K562 (cell line): ENCODE results near the gene ST7.

Experiments
- EZH2 ChIP-seq: IDR thresholded peaks from 2 replicates; pipeline ENCODE4 v1.6.1; 2012; ENCODE audit warnings: low read depth, mild to moderate bottlenecking, inconsistent platforms, low read length, borderline replicate concordance
- JUN ChIP-seq, 2 experiments: sonication (generic) in 1 of 2; formaldehyde crosslinking in 1 of 2; IDR thresholded peaks; 2 replicates each; pipeline versions ENCODE4 v1.6.1 to v1.8.0; 2012 to 2022; ENCODE audit warnings: borderline replicate concordance in 2 of 2, mild to moderate bottlenecking in 2 of 2, improper control_type of control experiment in 1 of 2, low read depth in 1 of 2, low read length in 1 of 2, missing genetic modification reagents in 1 of 2
- NR2C2 ChIP-seq, 2 experiments: fragments of 200-800 bp in 1 of 2; sonication (Bioruptor generic) in 1 of 2; sonication (generic) in 1 of 2; formaldehyde crosslinking in 1 of 2; IDR thresholded peaks; 2 replicates each; pipeline versions ENCODE4 v1.6.1 to v1.8.0; 2016 to 2022; ENCODE audit warnings: mild to moderate bottlenecking in 1 of 2, missing compliant biosample characterization in 1 of 2, missing genetic modification characterization in 1 of 2, missing genetic modification reagents in 1 of 2
- SIN3A ChIP-seq, 2 experiments: fragments of 150-350 bp in 1 of 2; IDR thresholded peaks; 2 replicates each; pipeline ENCODE4 v1.6.1; 2011 to 2016; ENCODE audit warnings: borderline replicate concordance in 2 of 2, low read depth in 2 of 2, low read length in 2 of 2, mild to moderate bottlenecking in 2 of 2, moderate library complexity in 2 of 2; ENCODE audit not compliant: control insufficient read depth in 1 of 2
- ZFP91 ChIP-seq: sonication (generic); formaldehyde crosslinking; IDR thresholded peaks from 2 replicates; pipeline ENCODE4 v1.8.0; 2022; ENCODE audit warnings: mild to moderate bottlenecking, missing genetic modification reagents
- ZNF124 ChIP-seq: sonication (generic); formaldehyde crosslinking; IDR thresholded peaks from 2 replicates; pipeline ENCODE4 v1.8.1; 2022; ENCODE audit warnings: missing genetic modification reagents

- TF ChIP-seq EZH2, result no peak
- no peak for TF ChIP-seq ZFP91 (CRISPR knock-in tag)
- TF ChIP-seq SIN3A (IDR thresholded peaks at IDR 0.05; ENCODE audit: borderline replicate concordance in 2 of 2, control insufficient read depth in 1 of 2, low read depth in 2 of 2, low read length in 2 of 2), result no peak
- no peak for TF ChIP-seq NR2C2 (CRISPR knock-in tag; IDR thresholded peaks at IDR 0.05)
- TF ChIP-seq NR2C2 (tag; IDR thresholded peaks at IDR 0.05), result no peak
- no peak for TF ChIP-seq ZNF124 (CRISPR knock-in tag)
- no peak for TF ChIP-seq JUN (IDR thresholded peaks at IDR 0.05; ENCODE audit: borderline replicate concordance, low read depth, low read length)
- TF ChIP-seq JUN (CRISPR knock-in tag; IDR thresholded peaks at IDR 0.05; ENCODE audit: borderline replicate concordance), result no peak
Observed at GRCh38 chr7:117273325-117273724, 320.0 kb downstream of the ST7 start.
